SK-N-MC (cell line): ENCODE results near the gene ENPP7.

ENCODE experiments used
- EZH2 ChIP-seq: fragments of 200-600 bp; sonication (generic); IDR thresholded peaks from one replicate; pipeline ENCODE4 v1.6.1; 2017; ENCODE audit warnings: antibody characterized with exemption
- FOXP2 ChIP-seq: optimal IDR thresholded peaks from 2 replicates; pipeline ENCODE3; 2011; ENCODE audit warnings: mild to moderate bottlenecking, moderate library complexity; ENCODE audit not compliant: insufficient read depth; ENCODE audit errors: extremely low read length, control extremely low read depth
- POLR2AphosphoS5 ChIP-seq: IDR thresholded peaks from 2 replicates; pipeline ENCODE4 v1.6.1; 2012; ENCODE audit warnings: mild to moderate bottlenecking, low read depth, low read length, borderline replicate concordance

GRCh38 chr17:79714176-79715097, 16.3 kb upstream of the ENPP7 start:
- TF ChIP-seq EZH2 (no peak), POLR2AphosphoS5 (no peak), FOXP2 (no peak)
